H9 (cell line): ENCODE measurements around the gene SNRNP25. TPM values are rescaled to one million over a fixed set of nuclear protein-coding genes. Genes with fewer than 3 reads are reported as not detected.
A peak's percentile ranks its signal among the peaks of the same experiment; 100 is the strongest.

Source experiments
- DNase-seq: peaks from one replicate; pipeline ENCODE4 v3.0.0-alpha.2; 2017
- H2AFZ ChIP-seq: one replicate; pipeline ENCODE4 v1.6.1; 2013; ENCODE audit warnings: mild to moderate bottlenecking, low read length, control low read depth, moderate library complexity
- H2AK5ac ChIP-seq: 2 replicates; pipeline ENCODE4 v1.6.1; 2013; ENCODE audit warnings: low read length, control low read depth, mixed read lengths; ENCODE audit not compliant: insufficient read length
- H2BK120ac ChIP-seq: one replicate; pipeline ENCODE4 v1.6.1; 2013; ENCODE audit warnings: low read depth, mild to moderate bottlenecking, low read length, control low read depth, inconsistent platforms; ENCODE audit not compliant: poor library complexity, severe bottlenecking
- H2BK12ac ChIP-seq: 2 replicates; pipeline ENCODE4 v1.6.1; 2013; ENCODE audit warnings: low read length, control low read depth, mixed read lengths, low read depth; ENCODE audit not compliant: insufficient read length
- H2BK15ac ChIP-seq: 2 replicates; pipeline ENCODE4 v1.6.1; 2013; ENCODE audit warnings: low read depth, low read length, control low read depth
- H2BK20ac ChIP-seq: one replicate; pipeline ENCODE4 v1.6.1; 2013; ENCODE audit warnings: low read depth, mild to moderate bottlenecking, low read length, control low read depth, inconsistent platforms; ENCODE audit not compliant: poor library complexity, severe bottlenecking
- H2BK5ac ChIP-seq: 2 replicates; pipeline ENCODE4 v1.6.1; 2013; ENCODE audit warnings: low read length, control low read depth, mixed read lengths; ENCODE audit not compliant: insufficient read length
- H3K14ac ChIP-seq: 2 replicates; pipeline ENCODE4 v1.6.1; 2013; ENCODE audit warnings: low read length, control low read depth; ENCODE audit not compliant: insufficient read depth
- H3K18ac ChIP-seq: 2 replicates; pipeline ENCODE4 v1.6.1; 2013; ENCODE audit warnings: low read depth, mild to moderate bottlenecking, mixed read lengths, low read length, control low read depth; ENCODE audit not compliant: insufficient read length
- H3K23ac ChIP-seq: 2 replicates; pipeline ENCODE4 v1.6.1; 2013; ENCODE audit warnings: low read length, control low read depth, mixed read lengths, low read depth; ENCODE audit not compliant: insufficient read length
- H3K23me2 ChIP-seq: 2 replicates; pipeline ENCODE4 v1.6.1; 2013; ENCODE audit warnings: low read depth, mild to moderate bottlenecking, mixed read lengths, low read length, control low read depth; ENCODE audit not compliant: insufficient read length, poor library complexity, severe bottlenecking
- H3K27ac ChIP-seq: 2 replicates; pipeline ENCODE4 v1.5.1; 2013; ENCODE audit warnings: low read length, control low read depth, mixed read lengths, low read depth; ENCODE audit not compliant: insufficient read length
- H3K27me3 ChIP-seq: 2 replicates; pipeline ENCODE4 v1.6.1; 2013; ENCODE audit warnings: low read length, control low read depth, inconsistent platforms; ENCODE audit not compliant: insufficient read depth
- H3K4ac ChIP-seq: 2 replicates; pipeline ENCODE4 v1.6.1; 2013; ENCODE audit warnings: low read depth, mild to moderate bottlenecking, control low read depth, inconsistent platforms, low read length, moderate library complexity
- H3K4me1 ChIP-seq: 2 replicates; pipeline ENCODE4 v1.6.1; 2013; ENCODE audit warnings: low read length, control low read depth, inconsistent platforms; ENCODE audit not compliant: insufficient read depth
- H3K4me2 ChIP-seq: 2 replicates; pipeline ENCODE4 v1.6.1; 2013; ENCODE audit warnings: low read length, control low read depth, mixed read lengths; ENCODE audit not compliant: insufficient read length, insufficient read depth
- H3K56ac ChIP-seq: 2 replicates; pipeline ENCODE4 v1.6.1; 2013; ENCODE audit warnings: low read depth, mild to moderate bottlenecking, mixed read lengths, low read length, control low read depth; ENCODE audit not compliant: insufficient read length
- H3K79me1 ChIP-seq: 2 replicates; pipeline ENCODE4 v1.6.1; 2013; ENCODE audit warnings: low read depth, mild to moderate bottlenecking, moderate library complexity, low read length, control low read depth, inconsistent platforms; ENCODE audit not compliant: insufficient read depth, poor library complexity, severe bottlenecking
- H3K79me2 ChIP-seq: 2 replicates; pipeline ENCODE4 v1.6.1; 2013; ENCODE audit warnings: low read length, control low read depth, inconsistent platforms; ENCODE audit not compliant: insufficient read depth
- H3K9ac ChIP-seq: 2 replicates; pipeline ENCODE4 v1.6.1; 2013; ENCODE audit warnings: low read length, control low read depth, mixed read lengths; ENCODE audit not compliant: insufficient read length; ENCODE audit errors: extremely low read depth
- H3K9me3 ChIP-seq: one replicate; pipeline ENCODE4 v1.6.1; 2013; ENCODE audit warnings: low read depth, low read length, inconsistent platforms; ENCODE audit not compliant: control insufficient read depth
- H3T11ph ChIP-seq: one replicate; pipeline ENCODE4 v1.6.1; 2013; ENCODE audit warnings: mild to moderate bottlenecking, low read length, control low read depth, inconsistent platforms
- H4K20me1 ChIP-seq: one replicate; pipeline ENCODE4 v1.6.1; 2013; ENCODE audit not compliant: control insufficient read depth, insufficient read length, insufficient read depth
- H4K5ac ChIP-seq: 2 replicates; pipeline ENCODE4 v1.6.1; 2013; ENCODE audit warnings: low read depth, mild to moderate bottlenecking, mixed read lengths, low read length, control low read depth; ENCODE audit not compliant: insufficient read length
- H4K8ac ChIP-seq: replicated peaks from 2 replicates; pipeline ENCODE4 v1.6.1; 2013; ENCODE audit warnings: low read length, control low read depth, mixed read lengths, low read depth; ENCODE audit not compliant: insufficient read length
- H4K91ac ChIP-seq: 2 replicates; pipeline ENCODE4 v1.6.1; 2013; ENCODE audit warnings: low read depth, mild to moderate bottlenecking, moderate library complexity, mixed read lengths, low read length, control low read depth; ENCODE audit not compliant: insufficient read length
- H3K27ac Mint-ChIP-seq, 3 experiments: 2 replicates in 2 of 3; 3 replicates in 1 of 3; pipeline ENCODE4 v1.8.0; 2020 to 2021; ENCODE audit warnings: mixed read lengths in 3 of 3, mild to moderate bottlenecking in 1 of 3, moderate library complexity in 1 of 3
- H3K27me3 Mint-ChIP-seq: 2 replicates; pipeline ENCODE4 v1.8.0; 2021; ENCODE audit warnings: low read depth, mild to moderate bottlenecking, moderate library complexity, mixed read lengths
- H3K36me3 Mint-ChIP-seq, 3 experiments: 2 replicates in 2 of 3; 3 replicates in 1 of 3; pipeline ENCODE4 v1.8.0; 2020 to 2021; ENCODE audit warnings: low read depth in 3 of 3, mixed read lengths in 3 of 3; ENCODE audit not compliant: insufficient read depth in 1 of 3
- H3K4me1 Mint-ChIP-seq, 2 experiments: 2 replicates each; pipeline ENCODE4 v1.8.0; 2020; ENCODE audit warnings: mixed read lengths in 2 of 2
- H3K4me3 Mint-ChIP-seq, 2 experiments: 2 replicates in 1 of 2; 3 replicates in 1 of 2; pipeline ENCODE4 v1.8.0; 2020 to 2021; ENCODE audit warnings: mild to moderate bottlenecking in 2 of 2, mixed read lengths in 2 of 2, moderate library complexity in 1 of 2
- H3K9me3 Mint-ChIP-seq, 2 experiments: 2 replicates in 1 of 2; 3 replicates in 1 of 2; pipeline ENCODE4 v1.8.0; 2020; ENCODE audit warnings: mild to moderate bottlenecking in 2 of 2, mixed read lengths in 2 of 2, moderate library complexity in 1 of 2
- CTCF ChIP-seq: fragments of 200-600 bp; sonication (generic); conservative IDR thresholded peaks from 3 replicates; pipeline ENCODE4 v1.8.0; 2021; ENCODE audit warnings: antibody characterized with exemption, mild to moderate bottlenecking
- WGBS: extraction: QIAGEN DNeasy Blood & Tissue Kit; methylation state at CpG from one replicate; pipeline ENCODE4 v1.1.7; 2013; ENCODE audit warnings: missing lambda C conversion rate, low lambda C conversion rate, mixed read lengths; ENCODE audit not compliant: insufficient read length; ENCODE audit errors: extremely low coverage; 5-methylcytosine and 5-hydroxymethylcytosine counted together
- total RNA-seq: library from RNA; stranded (reverse); gene quantifications from 2 replicates; pipeline ENCODE4 v1.2.1, GENCODE V29; 2021

SNRNP25 gene
- total RNA-seq, 1 experiment from 2014 or later: 78.5 TPM

- Histone ChIP-seq H3K4ac (no peak overlapping the region), H2BK5ac (no peak overlapping the region), H3K9ac (no peak overlapping the region), H2BK15ac (no peak overlapping the region), H2BK20ac (no peak overlapping the region), H3K9me3 (no peaks in the 10 kb centered on the region), H4K91ac (no peak overlapping the region), H3K23me2 (no peaks in the 10 kb centered on the region), H3K27me3 (no peaks in the 10 kb centered on the region), H3K79me2 (peaks cover 2% of the 10 kb centered on the region; the same call in 1 of the 2 replicates), H3T11ph (no peak overlapping the region), H3K27ac (no peak overlapping the region), H2BK120ac (no peak overlapping the region), H2BK12ac (no peak overlapping the region), H3K4me1 (no peaks in the 10 kb centered on the region), H4K8ac (no peak overlapping the region), H3K56ac (no peak overlapping the region), H3K23ac (no peak overlapping the region), H2AFZ (no peak overlapping the region), H4K5ac (no peak overlapping the region), H2AK5ac (no peak overlapping the region), H4K20me1 (no peaks in the 10 kb centered on the region), H3K14ac (no peak overlapping the region), H3K79me1 (no peaks in the 10 kb centered on the region), H3K4me2 (no peak overlapping the region), H3K18ac (no peak overlapping the region)
- Mint-ChIP-seq H3K27ac (no peak overlapping the region), H3K4me3 (peak overlapping the region in 1 of 2 experiments; percentile 51; a peak in 1 of 5 replicates), H3K36me3 (peaks cover 30 to 74% (median 67%) of the 10 kb centered on the region in 3 experiments), H3K9me3 (peaks cover 3 to 5% of the 10 kb centered on the region in 2 experiments; a peak in 3 of 5 replicates), H3K4me1 (peaks cover 5 to 13% of the 10 kb centered on the region in 2 experiments), H3K27me3 (peaks cover 1% of the 10 kb centered on the region; the same call in 1 of the 2 replicates)
- DNase-seq: no peak
- WGBS: no CpG with 5 or more reads among the region's 17 CpGs
- no peak for TF ChIP-seq CTCF
Measured at GRCh38 chr16:56231-56927, 2.8 kb downstream of the SNRNP25 start.
